Mononuclear cell (primary cell): Measurements from ENCODE around the gene RNF32. TPM values are rescaled to one million over a fixed set of nuclear protein-coding genes. Genes with fewer than 3 reads are reported as not detected.
A peak's percentile ranks its signal among the peaks of the same experiment; 100 is the strongest.

ENCODE experiments used
- H3K27me3 ChIP-seq: 2 replicates; pipeline ENCODE4 v1.6.0; 2011; ENCODE audit warnings: low read length, control low read depth; ENCODE audit not compliant: insufficient read depth
- H3K4me1 ChIP-seq: 2 replicates; pipeline ENCODE4 v1.5.1; 2011; ENCODE audit warnings: mild to moderate bottlenecking, low read length, control low read depth; ENCODE audit not compliant: insufficient read depth
- H3K4me3 ChIP-seq: 2 replicates; pipeline ENCODE4 v1.5.1; 2011; ENCODE audit warnings: mild to moderate bottlenecking, low read length, moderate library complexity
- H3K9me3 ChIP-seq: 2 replicates; pipeline ENCODE4 v1.5.1; 2011; ENCODE audit warnings: low read depth, mild to moderate bottlenecking, control low read depth, low read length
- total RNA-seq: library from RNA; depleted of rRNA; stranded (reverse); fragments of >200 nt; gene quantifications from one replicate; pipeline ENCODE4 v1.2.3, GENCODE V29; 2012

Gene RNF32
- total RNA-seq, result 0.10 TPM

- Histone ChIP-seq H3K4me3 (peak within 1 kb of the TSS; percentile 63), H3K9me3 (no peaks in the 10 kb centered on the region), H3K4me1 (peaks cover 14% of the 10 kb centered on the region)
Measured at GRCh38 chr7:156640257-156640948, at the start of gene RNF32. TSS of gene RNF32 (plus strand) at chr7:156640774. CDS start at chr7:156643878, 3,104 bp downstream.

GRCh38 chr7:156592155-156592884 lies 48.3 kb upstream of the RNF32 start:
- Histone ChIP-seq H3K9me3 (no peaks in the 10 kb centered on the region), H3K27me3 (no peaks in the 10 kb centered on the region), H3K4me3 (no peak overlapping the region), H3K4me1 (no peaks in the 10 kb centered on the region)

More at GRCh38 chr7:156640257-156640948, at the start of gene RNF32:
- H3K27me3 ChIP-seq, result peaks cover 19% of the 10 kb centered on the region

- Histone ChIP-seq H3K9me3 (no peaks in the 10 kb centered on the region), H3K4me1 (no peaks in the 10 kb centered on the region), H3K4me3 (no peak overlapping the region), H3K27me3 (no peaks in the 10 kb centered on the region)
Measured at GRCh38 chr7:156594283-156595080, 46.1 kb upstream of the RNF32 start.

- H3K4me1 ChIP-seq, result no peaks in the 10 kb centered on the region
- H3K27me3 ChIP-seq, result no peaks in the 10 kb centered on the region
- no peaks in the 10 kb centered on the region for H3K9me3 ChIP-seq
- no peak overlapping the region for H3K4me3 ChIP-seq
Measured at GRCh38 chr7:156600496-156600895, 40.1 kb upstream of the RNF32 start.

GRCh38 chr7:156602283-156602682 lies 38.3 kb upstream of the RNF32 start:
- Histone ChIP-seq H3K27me3 (peaks cover 3% of the 10 kb centered on the region), H3K9me3 (no peaks in the 10 kb centered on the region), H3K4me3 (no peak overlapping the region), H3K4me1 (no peaks in the 10 kb centered on the region)

- H3K27me3 ChIP-seq, result peaks cover 6% of the 10 kb centered on the region
- no peaks in the 10 kb centered on the region for H3K4me1 ChIP-seq
- no peaks in the 10 kb centered on the region for H3K9me3 ChIP-seq
- H3K4me3 ChIP-seq, result no peak overlapping the region
Measured at GRCh38 chr7:156603011-156603410, 37.6 kb upstream of the RNF32 start.

GRCh38 chr7:156603629-156604028 lies 36.9 kb upstream of the RNF32 start:
- Histone ChIP-seq H3K4me3 (no peak overlapping the region), H3K27me3 (peaks cover 10% of the 10 kb centered on the region), H3K9me3 (no peaks in the 10 kb centered on the region), H3K4me1 (no peaks in the 10 kb centered on the region)

- H3K9me3 ChIP-seq, result no peaks in the 10 kb centered on the region
- no peaks in the 10 kb centered on the region for H3K4me1 ChIP-seq
- peaks cover 15% of the 10 kb centered on the region for H3K27me3 ChIP-seq
Measured at GRCh38 chr7:156604311-156604710, 36.3 kb upstream of the RNF32 start.

GRCh38 chr7:156604836-156605695 lies 35.5 kb upstream of the RNF32 start:
- Histone ChIP-seq H3K4me1 (no peaks in the 10 kb centered on the region), H3K4me3 (no peak overlapping the region), H3K27me3 (peaks cover 15% of the 10 kb centered on the region), H3K9me3 (no peaks in the 10 kb centered on the region)

More at GRCh38 chr7:156604311-156604710, 36.3 kb upstream of the RNF32 start:
- H3K4me3 ChIP-seq, result no peak overlapping the region

- Histone ChIP-seq H3K27me3 (peaks cover 15% of the 10 kb centered on the region), H3K4me3 (no peak overlapping the region), H3K4me1 (no peaks in the 10 kb centered on the region), H3K9me3 (no peaks in the 10 kb centered on the region)
Measured at GRCh38 chr7:156606135-156606534, 34.4 kb upstream of the RNF32 start.

GRCh38 chr7:156606691-156607331 lies 33.8 kb upstream of the RNF32 start:
- Histone ChIP-seq H3K4me3 (no peak overlapping the region), H3K9me3 (no peaks in the 10 kb centered on the region), H3K27me3 (peaks cover 15% of the 10 kb centered on the region), H3K4me1 (peaks cover 2% of the 10 kb centered on the region)

- Histone ChIP-seq H3K9me3 (no peaks in the 10 kb centered on the region), H3K4me1 (peaks cover 8% of the 10 kb centered on the region), H3K27me3 (peaks cover 15% of the 10 kb centered on the region), H3K4me3 (no peak overlapping the region)
Measured at GRCh38 chr7:156607332-156608172, 33.0 kb upstream of the RNF32 start.

GRCh38 chr7:156608173-156608478 lies 32.4 kb upstream of the RNF32 start:
- Histone ChIP-seq H3K9me3 (no peaks in the 10 kb centered on the region), H3K4me1 (peaks cover 10% of the 10 kb centered on the region), H3K27me3 (peaks cover 15% of the 10 kb centered on the region), H3K4me3 (no peak overlapping the region)
